GM12878 (cell line): ENCODE results near the gene MND1. TPM values are rescaled to one million over a fixed set of nuclear protein-coding genes. Genes with fewer than 3 reads are reported as not detected.

Experiments used
- ATAC-seq: fragments of 200-7000 bp; cut with Tn5 transposase; 3 replicates; pipeline ENCODE4 v1.9.1; 2020; ENCODE audit warnings: mild to moderate bottlenecking, moderate library complexity
- BruUV-seq: library from RNA; stranded (reverse); fragments of 400-500 nt; replicated peaks from 2 replicates; lab custom pipeline; 2021; lab: Mats Ljungman, UMichigan
- CTCF ChIA-PET: fragments of 300-600 bp; sonication (Branson Sonifier 250); formaldehyde crosslinking; extraction: SDS; loops from one replicate; lab custom pipeline; 2021; ENCODE audit warnings: inconsistent platforms; lab: Yijun Ruan, JAX
- POLR2A ChIA-PET: fragments of 350-600 bp; formaldehyde crosslinking; extraction: SDS; loops from one replicate; lab custom pipeline; 2021; ENCODE audit warnings: inconsistent platforms; lab: Charles Lee
- RAD21 ChIA-PET: fragments of 300-600 bp; sonication (Branson Sonifier 250); formaldehyde crosslinking; loops from one replicate; lab custom pipeline; 2023; ENCODE audit warnings: antibody characterized with exemption; ENCODE audit not compliant: unreplicated experiment; lab: Charles Lee
- SMC1A ChIA-PET: fragments of 300-600 bp; sonication (Branson Sonifier 250); formaldehyde crosslinking; loops from one replicate; lab custom pipeline; 2023; ENCODE audit not compliant: unreplicated experiment, uncharacterized antibody; lab: Charles Lee
- DNase-seq: peaks from one replicate; pipeline ENCODE4 v3.0.0-alpha.2; 2011; ENCODE audit warnings: low read depth, low spot score
- FAIRE-seq: peaks from 3 replicates; lab custom pipeline; 2011; peaks lifted over from hg19 to GRCh38; lab: Jason Lieb, UNC
- H2AFZ ChIP-seq: 2 replicates; pipeline ENCODE4 v1.6.0; 2011; ENCODE audit warnings: low read depth, low read length, control low read depth; ENCODE audit not compliant: control insufficient read depth
- H3K27ac ChIP-seq: 2 replicates; pipeline ENCODE4 v1.5.1; 2011; ENCODE audit warnings: control low read depth; ENCODE audit not compliant: control insufficient read depth, insufficient read depth
- H3K27me3 ChIP-seq, 2 experiments: replicated peaks in 1 of 2; 2 replicates each; pipeline versions ENCODE4 v1.6.0 to v1.6.1; 2011; ENCODE audit warnings: low read length in 1 of 2; ENCODE audit not compliant: control insufficient read depth in 2 of 2, insufficient read depth in 2 of 2
- H3K36me3 ChIP-seq, 2 experiments: 2 replicates each; pipeline ENCODE4 v1.5.1; 2011; ENCODE audit warnings: low read length in 1 of 2; ENCODE audit not compliant: control insufficient read depth in 2 of 2, insufficient read depth in 2 of 2
- H3K4me1 ChIP-seq: 2 replicates; pipeline ENCODE4 v1.6.1; 2011; ENCODE audit warnings: mild to moderate bottlenecking, low read length, moderate library complexity, mixed read lengths; ENCODE audit not compliant: control insufficient read depth, insufficient read depth
- H3K4me2 ChIP-seq: 2 replicates; pipeline ENCODE4 v1.6.0; 2011; ENCODE audit warnings: control low read depth; ENCODE audit not compliant: control insufficient read depth, insufficient read depth
- H3K4me3 ChIP-seq: fragments of 200-600 bp; sonication (generic); 2 replicates; pipeline ENCODE4 v1.5.1; 2016
- H3K79me2 ChIP-seq: 2 replicates; pipeline ENCODE4 v1.6.0; 2011; ENCODE audit warnings: low read length; ENCODE audit not compliant: control insufficient read depth, insufficient read depth
- H3K9ac ChIP-seq: 2 replicates; pipeline ENCODE4 v1.8.0; 2011; ENCODE audit warnings: low read length, control low read depth, mixed read lengths; ENCODE audit not compliant: control insufficient read depth, insufficient read depth
- H3K9me3 ChIP-seq: replicated peaks from 3 replicates; pipeline ENCODE4 v1.5.1; 2011; ENCODE audit warnings: mild to moderate bottlenecking, low read length; ENCODE audit not compliant: control insufficient read depth, insufficient read depth
- H4K20me1 ChIP-seq: 2 replicates; pipeline ENCODE4 v1.6.0; 2011; ENCODE audit not compliant: control insufficient read depth, insufficient read depth
- CHD1 ChIP-seq: IDR thresholded peaks from 2 replicates; pipeline ENCODE4 v1.6.1; 2012; ENCODE audit warnings: low read depth, low read length, improper control_type of control experiment
- EGR1 ChIP-seq, 2 experiments: IDR thresholded peaks; 1 replicate in 1 of 2; 2 replicates in 1 of 2; pipeline ENCODE4 v1.6.1; 2011 to 2012; ENCODE audit warnings: low read depth in 2 of 2, low read length in 2 of 2, borderline replicate concordance in 1 of 2, mild to moderate bottlenecking in 1 of 2, moderate library complexity in 1 of 2
- KAT2A ChIP-seq: conservative IDR thresholded peaks from 2 replicates; pipeline ENCODE4 v1.6.1; 2011; ENCODE audit warnings: low read depth, low read length; ENCODE audit not compliant: control insufficient read depth
- LARP7 ChIP-seq: fragments of 450-650 bp; IDR thresholded peaks from 2 replicates; pipeline ENCODE4 v1.6.1; 2017; ENCODE audit warnings: mild to moderate bottlenecking
- NFXL1 ChIP-seq: fragments of 450-650 bp; IDR thresholded peaks from 2 replicates; pipeline ENCODE4 v1.6.1; 2017; ENCODE audit warnings: antibody characterized with exemption, mild to moderate bottlenecking, borderline replicate concordance
- WGBS: methylation state at CpG from one replicate; pipeline ENCODE4 v1.1.6; 2016; ENCODE audit warnings: low lambda C conversion rate; ENCODE audit not compliant: insufficient replicate concordance, insufficient coverage; ENCODE audit errors: missing lambda C conversion rate; 5-methylcytosine and 5-hydroxymethylcytosine counted together
- in situ Hi-C: fragments of 300-500 bp; cut with MboI; formaldehyde crosslinking; loops from 9 replicates; pipeline ENCODE4 v1.14.3; 2018; ENCODE audit warnings: mixed read lengths
- intact Hi-C: fragments of 100-400 bp; cut with micrococcal nuclease; formaldehyde crosslinking; loops from one replicate; pipeline ENCODE4 v1.14.2; 2022; ENCODE audit not compliant: unreplicated experiment
- polyA plus RNA-seq, 11 experiments: library from polyadenylated mRNA; depleted of rRNA in 4 of 11; unstranded in 6 of 11; stranded (reverse) in 5 of 11; fragments of >200 nt; fragmentation: Nextera tagmentation in 4 of 11; fragmentation: Illumina TruSeq in 1 of 11; extraction: Ambion mirVana in 4 of 11; extraction: Trizol in 1 of 11; gene quantifications; 1 replicate in 1 of 11; 2 replicates in 10 of 11; pipeline versions ENCODE4 v1.2.1 to v1.2.3, GENCODE V29; 2011 to 2016; ENCODE audit warnings: inconsistent platforms in 2 of 11, missing spikeins in 2 of 11, low read depth in 1 of 11
- total RNA-seq, 4 experiments: library from RNA; depleted of rRNA in 3 of 4; stranded (reverse); fragments of >200 nt in 3 of 4; fragmentation: Illumina TruSeq in 1 of 4; extraction: Trizol in 1 of 4; gene quantifications; 2 replicates each; pipeline versions ENCODE4 v1.2.1 to v1.2.3, GENCODE V29; 2013 to 2021
- TF ChIP-seq, protein P1 (sequence below): IDR thresholded peaks from 2 replicates; pipeline ENCODE4 v1.6.1; 2011; ENCODE audit warnings: low read depth, low read length, improper control_type of control experiment, borderline replicate concordance

Gene MND1
- total and polyA plus RNA-seq, 10 of the 15 experiments (the other 5 are each of a cell fraction or from before 2014, with no cell fraction given) = 17.7 to 58.1 (median 47.3) TPM

DNA sequence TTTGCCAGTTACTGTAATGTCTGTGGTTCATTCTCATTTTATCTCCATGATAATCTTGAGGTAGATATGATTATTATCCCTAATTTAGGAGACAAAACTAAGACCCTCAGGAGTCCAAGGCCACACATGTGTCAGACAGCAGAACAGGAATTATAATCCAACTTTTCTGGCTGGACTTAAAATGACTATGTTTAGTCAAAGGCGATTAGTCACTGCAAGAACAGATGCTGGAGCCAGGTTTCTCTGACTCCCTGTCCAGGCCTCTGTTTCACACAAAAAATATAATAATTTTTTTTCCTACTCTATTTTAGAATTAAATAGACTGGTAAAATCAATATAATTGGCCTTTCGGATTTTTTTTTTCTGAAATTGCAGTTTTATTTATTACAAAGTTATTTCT lies 64.9 kb downstream of the MND1 start:
- FAIRE-seq (no peak), DNase-seq (no peak), ATAC-seq (no peak)
- POLR2A ChIA-PET = no interaction called here
- no peak overlapping the region for H2AFZ ChIP-seq
- CTCF ChIA-PET = interaction anchor here (0.9 to 1.9 kb wide), 3 partner anchors 32 to 234 kb away, joined by 3 to 5 read pairs (median 5); no protein-coding TSS in a partner anchor
- no peaks in the 10 kb centered on the region for H3K4me1 ChIP-seq
- no peak overlapping the region for H3K4me2 ChIP-seq
- TF ChIP-seq CHD1 (no peak), NFXL1 (no peak), LARP7 (no peak)
- RAD21 ChIA-PET = no interaction called here
- intact Hi-C loops (no loop called here), in situ Hi-C loops (no loop called here)
- H3K9ac ChIP-seq = no peak overlapping the region
- no TSS peak for BruUV-seq
- no peaks in the 10 kb centered on the region for H3K9me3 ChIP-seq
- no peaks in the 10 kb centered on the region for H4K20me1 ChIP-seq
- WGBS = 98% methylated on average over 2 of the region's 2 CpGs
- SMC1A ChIA-PET = interaction anchor here (0.6 to 1.3 kb wide), 5 partner anchors 9 to 13 kb away, joined by 3 to 4 read pairs (median 3); no protein-coding TSS in a partner anchor
- H3K27me3 ChIP-seq = no peaks in the 10 kb centered on the region
- H3K79me2 ChIP-seq = no peaks in the 10 kb centered on the region
- no peak overlapping the region for H3K27ac ChIP-seq
- no peak overlapping the region for H3K4me3 ChIP-seq
- H3K36me3 ChIP-seq = 0 out of 4 replicates have a peak, but pooled peaks cover 0 to 2% of the 10 kb centered on the region in 2 experiments

- BruUV-seq = no TSS peak
- Histone ChIP-seq H3K36me3 (0 out of 4 replicates have a peak, but pooled peaks cover 0 to 2% of the 10 kb centered on the region in 2 experiments), H3K79me2 (no peaks in the 10 kb centered on the region), H2AFZ (no peak overlapping the region), H3K9ac (no peak overlapping the region), H3K9me3 (no peaks in the 10 kb centered on the region), H3K27me3 (no peaks in the 10 kb centered on the region), H3K4me3 (no peak overlapping the region), H3K4me2 (no peak overlapping the region), H3K4me1 (no peaks in the 10 kb centered on the region), H4K20me1 (no peaks in the 10 kb centered on the region), H3K27ac (no peak overlapping the region)
- TF ChIP-seq KAT2A (no peak), EGR1 (IDR thresholded peaks at IDR 0.05; ENCODE audit: borderline replicate concordance in 1 of 2, low read depth in 2 of 2, low read length in 2 of 2) (no peak)
- TF ChIP-seq, protein P1, sequence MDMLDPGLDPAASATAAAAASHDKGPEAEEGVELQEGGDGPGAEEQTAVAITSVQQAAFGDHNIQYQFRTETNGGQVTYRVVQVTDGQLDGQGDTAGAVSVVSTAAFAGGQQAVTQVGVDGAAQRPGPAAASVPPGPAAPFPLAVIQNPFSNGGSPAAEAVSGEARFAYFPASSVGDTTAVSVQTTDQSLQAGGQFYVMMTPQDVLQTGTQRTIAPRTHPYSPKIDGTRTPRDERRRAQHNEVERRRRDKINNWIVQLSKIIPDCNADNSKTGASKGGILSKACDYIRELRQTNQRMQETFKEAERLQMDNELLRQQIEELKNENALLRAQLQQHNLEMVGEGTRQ = no peak
- RAD21 ChIA-PET = no interaction called here
- CTCF ChIA-PET = interaction anchor here (1.2 kb wide), 1 partner anchor 12 kb away, joined by 3 read pairs; no protein-coding TSS in a partner anchor
- FAIRE-seq (no peak), ATAC-seq (no peak), DNase-seq (no peak)
- WGBS = 96% methylated on average over 4 of the region's 4 CpGs
- POLR2A ChIA-PET = interaction anchor here (0.6 kb wide), 1 partner anchor 34 kb away, joined by 3 read pairs; no protein-coding TSS in a partner anchor
- SMC1A ChIA-PET = interaction anchor here (0.6 to 1.3 kb wide), 4 partner anchors 12 to 547 kb away, joined by 3 to 4 read pairs (median 4); no protein-coding TSS in a partner anchor
- intact Hi-C loops (no loop called here), in situ Hi-C loops (no loop called here)
These were observed 65.5 kb downstream of the MND1 start for GRCh38 chr4:153409924-153410501.
